Bone marrow (tissue), 2 donors: Measurements from ENCODE around the gene HHIPL1.

ENCODE experiments used
- DNase-seq, 2 donors: peaks; one replicate each; lab custom pipeline; 2025; lab: John Stamatoyannopoulos, UW

HHIPL1 gene

DNA sequence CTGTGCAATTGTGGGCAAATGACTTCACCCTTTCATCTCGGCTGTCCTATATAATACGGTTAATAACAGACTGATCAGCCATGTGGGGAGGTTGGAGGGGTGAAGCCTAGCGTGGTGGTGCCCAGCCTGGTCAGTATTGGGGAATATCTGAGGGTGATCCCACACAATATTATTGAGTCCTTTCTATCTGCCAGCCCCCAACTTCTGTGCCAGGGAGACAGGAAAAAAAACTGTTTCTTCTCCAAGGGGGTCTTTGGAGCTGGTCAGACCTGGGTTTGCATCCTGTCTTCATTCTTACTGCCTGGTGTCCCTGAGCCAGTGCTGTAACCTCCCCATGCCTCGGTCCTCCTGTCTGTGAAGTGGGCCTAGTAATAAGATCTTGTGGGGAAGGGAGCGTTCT, 45.7 kb downstream of the HHIPL1 start:
- no peak for DNase-seq

DNA sequence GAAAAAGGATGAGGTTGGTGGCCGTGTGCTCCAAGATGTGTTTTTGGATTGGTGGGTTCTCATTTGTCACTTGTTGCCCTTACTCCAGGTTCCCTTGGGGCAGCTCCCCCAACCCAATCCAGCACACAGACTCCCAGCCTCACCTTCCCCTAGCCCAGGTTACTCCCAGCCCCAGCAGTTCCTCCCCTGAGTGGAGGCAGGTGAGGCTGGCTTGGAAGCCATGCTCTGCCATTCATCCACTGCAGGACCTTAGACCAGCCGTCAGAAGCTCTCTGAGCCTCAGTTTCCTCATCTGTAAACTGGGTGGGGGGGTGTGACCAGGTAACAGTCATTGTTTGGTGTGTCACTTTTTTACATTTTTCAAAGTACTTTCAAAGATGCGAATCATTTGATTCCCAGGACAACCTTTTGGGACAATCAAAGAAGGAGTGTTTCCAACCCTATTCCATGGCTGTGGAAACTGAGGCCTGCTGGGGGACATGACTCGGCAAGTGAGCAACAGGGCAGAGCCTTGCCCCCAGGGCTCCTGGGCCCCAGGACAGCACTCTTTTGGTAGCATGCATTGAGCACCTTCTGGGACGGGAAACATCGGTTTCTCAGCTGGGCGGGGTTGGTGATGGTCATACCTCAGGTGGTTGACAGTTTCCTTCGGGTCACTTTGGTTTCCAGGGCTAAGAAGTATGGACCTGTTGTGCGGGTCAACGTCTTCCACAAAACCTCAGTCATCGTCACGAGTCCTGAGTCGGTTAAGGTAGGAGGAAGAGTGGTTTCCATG, 46.4 kb downstream of the HHIPL1 start:
- DNase-seq = no peak

DNA sequence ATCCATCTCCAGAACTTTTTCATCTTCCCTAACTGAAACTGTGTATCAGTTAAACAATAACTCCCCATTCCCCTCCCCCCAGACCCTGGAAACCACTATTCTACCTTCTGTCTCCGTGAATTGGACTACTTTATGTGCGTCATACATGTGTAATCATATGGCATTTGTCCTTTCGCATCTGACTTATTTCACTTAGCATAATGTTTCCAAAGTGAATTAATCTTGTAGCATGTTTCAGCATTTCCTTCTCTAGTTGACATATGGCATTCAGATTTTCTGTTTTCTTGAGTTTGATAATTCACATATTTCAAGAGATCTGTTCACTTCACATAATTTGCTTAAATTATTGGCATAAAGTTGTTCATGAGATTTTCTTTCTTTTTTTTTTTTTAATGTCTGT, 49.0 kb downstream of the HHIPL1 start:
- no peak for DNase-seq

DNA sequence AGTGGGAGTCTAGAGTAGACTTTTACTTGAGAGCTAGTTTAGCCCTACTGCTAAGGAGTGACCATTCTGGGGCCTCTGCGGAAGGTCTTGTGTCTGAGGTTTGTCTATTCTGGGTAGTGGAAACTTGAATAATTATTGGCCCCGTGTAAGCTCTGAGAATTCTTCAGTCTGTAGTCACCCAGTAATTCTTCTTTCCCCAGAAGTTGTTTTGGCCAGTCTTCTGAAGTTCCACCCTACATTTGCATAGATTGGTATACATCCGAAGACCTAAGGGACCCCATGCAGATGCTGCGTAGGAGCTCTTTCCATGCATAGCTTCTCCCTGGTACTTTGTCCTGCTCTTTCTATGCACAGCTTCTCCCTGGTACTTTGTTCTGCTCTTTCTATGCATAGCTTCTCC, 52.0 kb downstream of the HHIPL1 start:
- no peak for DNase-seq

DNA sequence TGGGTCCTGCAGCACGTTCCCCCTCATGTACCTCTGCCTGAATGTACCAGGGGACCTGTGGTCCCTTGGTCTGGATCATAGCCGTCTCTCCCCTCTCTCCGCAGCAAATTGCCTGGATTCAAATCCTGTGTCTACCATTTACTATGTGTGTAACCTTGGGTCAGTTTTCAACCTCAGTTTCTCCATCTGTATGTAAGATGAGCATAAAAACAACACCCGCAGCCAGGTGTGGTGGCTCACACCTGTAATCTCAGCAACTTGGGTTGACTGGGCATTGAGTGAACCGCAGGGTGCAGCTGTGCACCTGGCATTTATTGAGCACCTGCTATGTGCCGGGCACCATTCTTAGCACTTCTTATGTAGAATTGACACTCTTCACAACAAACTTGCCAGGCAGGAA, 53.3 kb downstream of the HHIPL1 start:
- DNase-seq = no peak

DNA sequence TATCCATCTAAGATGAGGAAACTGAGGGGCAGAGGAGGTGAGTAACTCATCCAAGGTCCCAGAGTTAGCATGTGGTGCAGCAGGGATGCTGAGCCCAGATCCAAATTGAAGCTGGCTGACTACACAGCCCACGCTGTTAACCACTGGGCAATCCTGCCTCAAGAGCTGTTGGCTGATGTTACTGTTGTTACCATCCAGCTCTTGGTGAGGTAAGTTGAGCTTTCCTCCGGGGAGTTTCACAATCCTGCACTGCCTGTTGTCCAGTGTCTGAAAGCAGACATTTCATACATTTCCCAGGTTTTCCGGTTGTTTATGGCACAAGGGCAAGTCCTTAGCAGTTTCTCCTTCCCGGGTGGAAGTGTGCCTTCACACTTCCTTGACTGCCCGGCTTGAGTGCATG, 53.7 kb downstream of the HHIPL1 start:
- no peak for DNase-seq

DNA sequence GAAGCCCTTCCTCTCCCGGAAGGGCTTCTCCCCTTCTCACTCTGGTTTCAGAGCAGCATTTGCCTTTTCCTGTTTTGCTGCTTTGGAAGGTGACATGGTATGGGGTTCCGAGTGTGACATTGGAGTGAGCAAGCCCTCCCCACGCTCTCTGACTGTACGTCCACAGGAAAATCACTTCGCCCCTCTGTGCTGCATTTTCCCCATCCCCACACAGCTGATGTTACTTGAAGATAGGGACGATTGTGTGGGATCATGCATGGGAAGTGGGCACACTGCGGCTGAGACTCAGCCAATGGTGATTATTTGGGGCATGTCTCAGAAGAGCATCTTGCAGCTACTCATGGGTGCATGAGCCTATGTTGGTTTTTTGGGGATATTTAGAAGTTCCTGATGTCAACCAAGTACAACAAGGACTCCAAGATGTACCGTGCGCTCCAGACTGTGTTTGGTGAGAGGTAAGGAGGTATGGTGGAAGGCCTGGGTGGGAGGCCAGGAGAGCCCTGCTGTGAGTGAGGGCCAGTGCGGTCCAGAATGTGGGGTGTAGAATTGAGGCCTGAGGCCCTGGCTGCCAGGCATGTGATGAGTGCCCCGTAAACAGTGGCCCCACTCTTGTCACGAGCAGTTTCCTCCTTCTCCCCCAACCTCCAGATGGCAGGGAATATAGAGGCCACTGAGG, 54.3 kb downstream of the HHIPL1 start:
- no peak for DNase-seq

DNA sequence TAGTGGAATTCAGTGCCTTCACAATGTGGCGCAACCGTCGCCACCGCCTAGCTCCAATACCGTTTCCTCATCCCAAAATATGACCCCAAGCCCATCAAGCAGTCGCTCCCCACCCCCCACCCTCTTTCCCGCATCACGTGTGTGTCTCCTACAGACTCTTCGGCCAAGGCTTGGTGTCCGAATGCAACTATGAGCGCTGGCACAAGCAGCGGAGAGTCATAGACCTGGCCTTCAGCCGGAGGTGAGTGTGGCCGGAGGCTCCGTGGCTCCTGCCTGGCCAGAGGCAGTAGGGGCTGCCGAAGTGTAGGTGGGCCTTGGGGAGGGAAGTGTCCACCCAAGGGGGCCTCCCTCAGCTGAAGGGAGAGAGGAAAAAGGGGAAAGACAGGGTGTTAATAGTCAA, 54.9 kb downstream of the HHIPL1 start:
- no peak for DNase-seq

DNA sequence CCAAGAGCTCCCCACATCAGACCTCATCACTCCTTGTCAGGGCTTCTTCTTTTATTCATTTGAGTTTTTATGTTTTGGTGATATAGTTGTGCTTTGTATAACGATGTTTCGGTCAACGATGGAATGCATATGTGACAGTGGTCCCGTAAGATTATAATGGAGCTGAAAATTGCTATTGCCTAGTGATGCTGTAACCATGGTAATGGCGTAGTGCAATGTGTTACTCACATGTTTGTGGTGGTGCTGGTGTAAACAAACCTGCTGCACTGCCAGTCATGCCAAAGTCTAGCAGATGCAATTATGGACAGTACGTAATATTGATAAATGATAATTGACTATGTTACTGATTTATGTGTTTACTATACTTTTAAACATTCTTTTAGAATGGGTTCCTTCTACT, 55.5 kb downstream of the HHIPL1 start:
- DNase-seq = no peak

DNA sequence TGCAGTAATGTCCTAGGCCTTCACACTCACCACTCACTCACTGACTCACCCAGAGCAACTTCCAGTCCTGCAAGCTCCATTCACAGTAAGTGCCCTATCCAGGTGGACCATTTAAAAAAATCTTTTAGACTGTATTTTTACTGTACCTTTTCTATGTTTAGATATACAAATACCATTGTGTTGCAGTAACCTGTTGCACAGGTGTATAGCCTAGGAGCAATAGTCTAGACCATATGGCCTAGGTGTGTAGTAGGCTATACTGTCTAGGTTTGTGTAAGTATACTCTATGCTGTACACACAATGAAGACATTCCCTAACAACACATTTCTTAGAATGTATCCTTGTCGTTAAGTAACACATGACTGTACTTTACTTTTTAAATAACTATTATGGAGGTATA, 56.3 kb downstream of the HHIPL1 start:
- DNase-seq = no peak

DNA sequence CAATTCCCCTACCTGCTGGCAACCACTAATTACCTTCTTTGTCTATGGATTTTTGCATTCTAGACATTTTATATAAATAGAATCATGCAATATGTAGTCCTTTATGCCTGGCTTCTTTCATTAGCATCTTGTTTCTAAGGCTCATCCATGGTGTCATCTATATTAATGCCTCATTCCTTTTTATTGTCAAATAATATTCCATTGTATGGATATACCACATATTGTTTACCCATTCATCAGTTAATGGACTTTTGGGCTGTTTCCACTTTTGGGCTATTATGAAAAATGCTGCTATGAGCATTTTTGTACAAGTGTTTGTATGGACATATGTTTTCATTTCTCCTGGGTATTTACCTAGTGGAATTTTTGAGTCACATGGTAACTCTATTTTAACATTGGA, 57.2 kb downstream of the HHIPL1 start:
- no peak for DNase-seq

DNA sequence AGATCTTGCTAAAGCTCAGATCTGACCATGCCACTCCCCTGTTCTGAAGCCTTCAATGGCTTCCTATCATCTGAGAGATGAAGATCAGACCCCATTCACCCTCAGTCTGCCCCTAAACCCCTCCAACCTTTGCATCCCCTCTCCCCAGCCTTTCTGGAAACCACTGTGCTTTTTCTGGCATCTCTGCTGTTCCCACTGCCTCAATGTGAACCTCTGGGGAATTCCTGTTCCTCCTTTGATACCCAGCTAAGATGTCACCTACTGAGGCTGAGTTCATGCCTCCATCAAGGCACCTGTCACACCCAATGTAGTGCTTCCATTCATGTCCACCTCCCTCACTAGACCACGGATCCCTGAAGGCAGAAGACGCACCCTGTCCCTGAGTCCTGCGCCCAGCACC, 58.5 kb downstream of the HHIPL1 start:
- no peak for DNase-seq

DNA sequence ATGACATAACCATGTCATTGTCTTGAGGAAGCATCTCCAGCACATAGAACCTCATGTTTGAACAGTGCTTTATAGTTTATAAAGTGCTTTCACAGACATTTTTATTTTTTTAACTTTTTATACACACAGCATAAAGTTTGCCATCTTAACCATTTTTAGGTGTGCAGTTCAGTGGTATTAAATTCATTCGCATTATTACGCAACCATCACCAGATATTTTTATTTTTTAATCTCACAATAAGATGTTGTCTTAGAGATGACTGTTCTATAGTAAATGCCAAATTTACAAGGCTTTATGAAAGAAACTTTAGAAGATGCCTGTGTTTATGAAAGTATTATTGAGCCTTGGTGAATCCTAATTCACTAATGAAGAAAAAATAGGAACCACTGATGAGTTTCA, 59.1 kb downstream of the HHIPL1 start:
- no peak for DNase-seq

DNA sequence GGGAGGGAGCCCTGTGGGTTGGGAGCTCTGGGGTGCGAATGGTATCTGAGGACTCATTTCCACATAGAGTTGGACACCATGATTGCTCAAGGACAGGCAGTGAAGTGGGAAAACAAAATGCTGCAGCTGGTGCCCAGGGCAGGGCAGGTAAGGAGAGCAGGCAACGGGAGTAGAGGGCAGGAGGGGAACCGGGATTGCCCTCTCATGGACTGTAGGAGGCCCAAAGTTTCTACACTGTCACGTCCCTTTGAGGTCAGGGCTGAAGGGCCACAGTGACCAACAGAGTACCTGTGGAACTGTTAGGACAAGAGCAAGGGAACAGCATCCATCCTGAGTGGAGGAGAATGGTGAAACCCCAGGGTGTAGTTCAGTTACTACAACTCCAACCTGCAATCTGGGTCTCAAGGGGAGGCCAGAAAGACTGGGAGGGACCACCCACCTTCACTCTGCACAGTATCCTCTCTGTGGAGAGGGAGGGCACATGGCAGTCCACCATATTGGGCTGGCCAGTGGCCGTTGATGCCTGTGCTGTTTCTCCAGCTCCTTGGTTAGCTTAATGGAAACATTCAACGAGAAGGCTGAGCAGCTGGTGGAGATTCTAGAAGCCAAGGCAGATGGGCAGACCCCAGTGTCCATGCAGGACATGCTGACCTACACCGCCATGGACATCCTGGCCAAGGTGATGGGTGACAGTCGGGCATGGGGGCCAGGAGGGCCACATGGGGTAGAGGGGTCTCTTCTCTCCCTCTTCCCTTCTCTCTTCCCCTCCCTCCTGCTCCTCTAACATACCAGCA, 61.4 kb downstream of the HHIPL1 start:
- DNase-seq = no peak

DNA sequence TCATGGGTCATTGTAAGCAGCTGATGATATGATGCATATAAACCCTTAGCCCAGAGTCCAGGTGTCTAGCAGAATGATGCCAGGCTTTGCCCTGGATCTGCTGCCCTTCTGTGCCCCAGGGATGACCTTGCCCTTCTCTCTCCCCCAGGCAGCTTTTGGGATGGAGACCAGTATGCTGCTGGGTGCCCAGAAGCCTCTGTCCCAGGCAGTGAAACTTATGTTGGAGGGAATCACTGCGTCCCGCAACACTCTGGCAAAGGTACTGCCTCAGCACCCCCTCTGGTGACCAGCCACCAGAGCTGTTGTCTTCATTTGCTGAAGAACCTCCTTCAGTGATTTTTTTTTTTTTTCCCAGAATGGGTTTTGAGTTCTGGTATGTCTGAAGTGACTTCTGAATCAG, 62.5 kb downstream of the HHIPL1 start:
- no peak for DNase-seq

DNA sequence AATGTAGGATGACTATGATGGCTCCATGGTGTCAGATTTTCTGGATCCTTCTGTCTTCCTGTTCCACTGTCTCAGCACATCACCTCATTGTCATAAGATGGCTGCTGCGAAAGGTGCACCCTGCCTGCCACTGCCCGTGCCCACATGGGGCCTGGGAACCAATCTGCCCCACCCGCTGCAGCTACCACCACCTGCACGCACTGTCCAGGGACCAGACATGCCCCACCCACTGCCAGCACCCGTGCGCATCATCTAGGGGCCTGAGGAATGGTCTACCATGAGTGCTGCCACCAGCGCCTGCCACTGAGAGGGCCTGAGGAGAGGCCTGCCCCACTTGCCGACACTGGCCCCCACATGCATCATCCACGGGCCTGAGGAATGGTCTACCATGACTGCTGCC, 63.0 kb downstream of the HHIPL1 start:
- DNase-seq = no peak

DNA sequence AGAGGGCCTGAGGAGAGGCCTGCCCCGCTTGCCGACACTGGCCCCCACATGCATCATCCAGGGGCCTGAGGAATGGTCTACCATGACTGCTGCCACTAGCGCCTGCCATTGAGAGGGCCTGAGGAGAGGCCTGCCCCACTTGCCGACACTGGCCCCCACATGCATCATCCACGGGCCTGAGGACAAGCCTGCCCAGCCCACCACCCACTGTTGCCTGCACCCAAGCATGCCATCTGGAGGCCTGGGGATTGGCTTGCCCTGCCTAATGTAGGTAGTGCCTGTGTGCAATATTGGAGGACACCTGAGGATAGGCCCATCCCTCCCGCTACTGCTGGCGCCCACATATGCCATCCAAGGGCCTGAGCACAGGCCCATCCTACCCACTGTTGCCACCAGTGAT, 63.5 kb downstream of the HHIPL1 start:
- no peak for DNase-seq

DNA sequence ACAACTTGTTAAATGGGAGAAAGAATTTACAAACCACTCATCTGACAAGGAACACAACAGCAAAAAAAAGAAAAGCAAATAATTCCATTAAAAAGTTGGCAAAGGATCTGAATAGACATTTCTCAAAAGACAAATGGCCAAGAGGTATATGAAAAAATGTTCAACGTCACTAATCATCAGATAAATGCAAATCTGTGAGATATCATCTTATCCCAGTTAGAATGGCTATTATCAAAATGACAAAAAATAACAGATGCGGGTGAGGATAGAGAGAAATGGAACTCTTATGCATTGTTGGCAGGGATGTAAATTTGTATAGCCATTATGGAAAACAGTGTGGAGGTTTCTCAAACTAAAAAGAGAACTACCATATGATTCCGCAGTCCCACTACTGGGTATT, 69.0 kb downstream of the HHIPL1 start:
- DNase-seq = no peak

DNA sequence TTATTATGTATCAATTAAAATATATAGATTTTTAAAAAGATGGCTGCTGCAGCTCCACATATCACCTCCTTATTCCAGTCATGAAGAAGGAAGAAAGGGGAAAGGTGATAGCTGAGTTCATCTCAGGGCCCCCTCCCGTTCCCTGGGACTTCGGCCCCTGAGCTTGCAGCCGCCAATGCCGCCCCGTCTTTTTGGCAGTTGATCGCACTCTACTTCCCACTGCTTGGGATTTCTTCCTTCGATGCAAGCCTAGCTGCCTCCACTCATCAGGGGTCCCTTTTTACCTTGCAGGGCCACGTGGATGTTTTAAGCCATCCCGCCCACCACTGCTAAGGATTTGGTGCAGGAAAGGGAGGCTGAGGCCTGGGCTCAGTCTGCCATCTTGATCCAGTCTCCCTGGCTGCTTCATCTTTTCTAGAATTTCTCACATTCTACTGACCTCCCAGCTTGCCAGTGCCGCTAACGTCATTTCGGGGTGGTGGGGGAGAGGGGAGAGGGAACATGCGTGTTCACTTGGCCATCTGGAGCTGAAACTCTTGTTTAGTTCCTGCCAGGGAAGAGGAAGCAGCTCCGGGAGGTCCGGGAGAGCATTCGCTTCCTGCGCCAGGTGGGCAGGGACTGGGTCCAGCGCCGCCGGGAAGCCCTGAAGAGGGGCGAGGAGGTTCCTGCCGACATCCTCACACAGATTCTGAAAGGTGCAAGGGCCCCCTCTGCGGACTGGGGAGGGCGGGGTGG, 70.5 kb downstream of the HHIPL1 start:
- DNase-seq = no peak

DNA sequence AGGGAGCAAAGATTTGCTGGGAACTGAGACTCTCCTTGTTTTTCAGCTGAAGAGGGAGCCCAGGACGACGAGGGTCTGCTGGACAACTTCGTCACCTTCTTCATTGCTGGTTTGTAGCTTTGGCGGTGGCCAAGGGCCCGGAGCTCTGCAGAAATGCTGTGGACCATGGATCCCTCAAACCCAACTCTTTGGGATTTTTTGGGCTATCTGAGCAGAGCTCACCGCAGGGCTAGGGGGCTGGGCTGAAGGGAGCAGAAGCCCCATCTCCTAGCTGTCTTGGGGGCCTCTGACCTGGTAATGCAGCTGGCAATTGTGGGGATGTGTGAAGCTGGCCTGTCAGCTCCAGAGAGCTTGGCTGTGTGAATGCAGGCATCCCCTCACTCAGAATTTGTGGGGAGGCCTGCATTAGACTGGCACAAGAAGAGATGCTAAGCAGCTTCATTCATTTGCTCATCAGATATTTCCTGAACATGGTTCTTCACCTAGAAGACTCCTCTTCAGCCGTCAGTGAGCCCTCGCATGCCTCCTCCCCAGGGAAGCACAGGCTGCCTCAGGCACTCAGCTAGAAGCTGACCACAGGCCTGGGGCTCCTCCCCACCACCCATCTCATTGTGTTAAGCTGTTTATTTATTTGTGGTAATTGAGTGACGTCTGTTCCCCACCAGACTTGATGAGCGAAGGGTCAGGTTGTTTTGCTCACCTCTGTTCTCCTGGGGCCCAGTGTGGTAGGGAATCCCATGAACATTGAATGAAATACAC, 71.3 kb downstream of the HHIPL1 start:
- no peak for DNase-seq

DNA sequence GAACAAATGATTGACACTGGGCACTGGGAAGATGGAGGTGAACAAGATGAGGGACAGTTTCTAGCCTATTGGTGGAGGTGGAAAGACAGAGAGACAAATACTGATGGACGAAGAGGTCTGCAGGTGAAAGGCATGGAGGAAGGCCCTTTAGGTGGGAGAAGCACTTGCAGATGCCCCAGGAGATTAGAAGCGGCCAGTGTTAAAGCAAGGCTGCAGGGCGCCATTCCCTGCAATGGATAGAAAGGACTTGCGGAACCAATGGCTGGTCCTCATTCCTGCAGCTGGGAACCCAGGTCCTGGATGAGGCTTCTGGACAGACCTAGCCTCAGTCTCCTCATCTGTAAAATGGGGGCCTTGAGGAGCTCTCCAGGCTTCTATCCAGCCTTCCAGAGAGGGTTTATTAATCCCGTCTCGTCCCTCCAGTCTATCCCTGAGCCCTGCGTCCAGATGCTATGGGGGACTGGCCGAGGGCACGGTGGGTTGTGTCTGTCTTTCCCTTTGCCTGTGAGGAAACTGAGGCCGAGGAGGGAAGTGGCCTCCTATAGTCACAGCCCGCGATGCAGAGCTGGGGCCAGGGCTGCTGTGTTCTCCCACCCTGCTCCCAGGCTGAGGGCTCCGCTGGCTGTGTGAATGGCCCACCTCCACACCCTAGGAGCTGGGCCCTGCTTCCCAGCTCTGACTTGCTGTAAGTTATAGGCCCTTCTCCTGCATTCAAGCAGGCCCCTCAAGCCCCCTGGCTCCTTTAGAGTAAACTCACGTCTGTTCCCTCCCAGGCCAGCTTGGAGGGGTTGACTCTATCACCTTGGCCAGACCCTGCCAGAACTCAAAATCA, 72.1 kb downstream of the HHIPL1 start:
- no peak for DNase-seq
